Panc1 (cell line): Measurements from ENCODE around the gene COPS4. TPM values are rescaled to one million over a fixed set of nuclear protein-coding genes. Genes with fewer than 3 reads are reported as not detected.
"Not testable (repeated sequence)": the region's sequence is repeated elsewhere in the genome, so short reads cannot be mapped to it uniquely, and the experiment has no call there.

ENCODE experiments used
- ATAC-seq: fragments of 200-7000 bp; cut with Tn5 transposase; 2 replicates; pipeline ENCODE4 v1.9.1; 2020; ENCODE audit warnings: mild to moderate bottlenecking, moderate library complexity
- BruUV-seq: library from RNA; stranded (reverse); fragments of 400-500 nt; replicated peaks from 2 replicates; lab custom pipeline; 2021; lab: Mats Ljungman, UMichigan
- CTCF ChIA-PET: fragments of 300-600 bp; sonication (Branson Sonifier 250); formaldehyde crosslinking; loops from one replicate; lab custom pipeline; 2022; ENCODE audit warnings: antibody characterized with exemption; lab: Charles Lee
- POLR2A ChIA-PET: fragments of 300-600 bp; sonication (Branson Sonifier 250); formaldehyde crosslinking; loops from one replicate; lab custom pipeline; 2022; ENCODE audit warnings: antibody characterized with exemption; lab: Charles Lee
- DNase-seq: peaks from one replicate; pipeline ENCODE4 v3.0.0-alpha.2; 2010; ENCODE audit warnings: low read depth, low spot score
- H3K27ac ChIP-seq: 2 replicates; pipeline ENCODE4 v1.5.1; 2011; ENCODE audit warnings: mild to moderate bottlenecking, low read length, inconsistent platforms
- H3K27me3 ChIP-seq: fragments of 200-500 bp; sonication (Bioruptor generic); 2 replicates; pipeline ENCODE4 v1.6.0; 2014; ENCODE audit warnings: low read length, inconsistent platforms; ENCODE audit not compliant: control insufficient read depth, insufficient read depth
- H3K36me3 ChIP-seq: fragments of 200-500 bp; sonication (Bioruptor generic); 2 replicates; pipeline ENCODE4 v1.5.1; 2014; ENCODE audit warnings: inconsistent platforms, mild to moderate bottlenecking, low read length, moderate library complexity; ENCODE audit not compliant: control insufficient read depth, insufficient read depth
- H3K4me1 ChIP-seq: 2 replicates; pipeline ENCODE4 v1.5.1; 2011; ENCODE audit warnings: inconsistent platforms, mild to moderate bottlenecking, low read length, moderate library complexity; ENCODE audit not compliant: control insufficient read depth, insufficient read depth
- H3K4me3 ChIP-seq, 2 experiments: 2 replicates each; pipeline ENCODE4 v1.5.1; 2011 to 2012; ENCODE audit warnings: low read depth in 2 of 2, low read length in 2 of 2, mild to moderate bottlenecking in 2 of 2, inconsistent platforms in 1 of 2, moderate library complexity in 1 of 2
- H3K9me3 ChIP-seq: fragments of 200-500 bp; sonication (Bioruptor generic); 2 replicates; pipeline ENCODE4 v1.5.1; 2014; ENCODE audit warnings: low read depth, mild to moderate bottlenecking, inconsistent platforms, low read length, moderate library complexity; ENCODE audit not compliant: control insufficient read depth, insufficient read depth
- CTCF ChIP-seq: fragments of 450-650 bp; IDR thresholded peaks from 2 replicates; pipeline ENCODE4 v1.5.1; 2017; ENCODE audit warnings: mild to moderate bottlenecking
- POLR2AphosphoS5 ChIP-seq: IDR thresholded peaks from 2 replicates; pipeline ENCODE4 v1.6.1; 2012; ENCODE audit warnings: mild to moderate bottlenecking, low read depth, low read length, moderate library complexity
- SIN3A ChIP-seq: IDR thresholded peaks from 2 replicates; pipeline ENCODE4 v1.6.1; 2012; ENCODE audit warnings: low read depth, mild to moderate bottlenecking, low read length, moderate library complexity, borderline replicate concordance; ENCODE audit not compliant: insufficient read depth
- TCF7L2 ChIP-seq: IDR thresholded peaks from 2 replicates; pipeline ENCODE4 v1.6.1; 2011; ENCODE audit warnings: mild to moderate bottlenecking, low read depth, low read length, inconsistent platforms
- in situ Hi-C: cut with HindIII; loops from 2 replicates; pipeline ENCODE4 v1.10.0; 2016; ENCODE audit warnings: low sequenced_read_pairs, low pct_unique_long_range_greater_than_20kb
- intact Hi-C: fragments of 100-400 bp; cut with micrococcal nuclease; formaldehyde crosslinking; loops from one replicate; pipeline ENCODE4 v1.10.0; 2022; ENCODE audit not compliant: unreplicated experiment
- total RNA-seq: library from RNA; stranded (reverse); gene quantifications from one replicate; pipeline ENCODE4 v1.2.1, GENCODE V29; 2021; ENCODE audit not compliant: unreplicated experiment
- TF ChIP-seq, protein P1 (sequence below), 2 experiments: IDR thresholded peaks; 2 replicates each; pipeline ENCODE4 v1.6.1; 2011 to 2012; ENCODE audit warnings: low read depth in 2 of 2, control low read depth in 1 of 2, low read length in 1 of 2, mild to moderate bottlenecking in 1 of 2, moderate library complexity in 1 of 2; ENCODE audit not compliant: insufficient read depth in 1 of 2

The COPS4 gene
- total RNA-seq, 1 experiment from 2014 or later, result 23.7 TPM

DNA sequence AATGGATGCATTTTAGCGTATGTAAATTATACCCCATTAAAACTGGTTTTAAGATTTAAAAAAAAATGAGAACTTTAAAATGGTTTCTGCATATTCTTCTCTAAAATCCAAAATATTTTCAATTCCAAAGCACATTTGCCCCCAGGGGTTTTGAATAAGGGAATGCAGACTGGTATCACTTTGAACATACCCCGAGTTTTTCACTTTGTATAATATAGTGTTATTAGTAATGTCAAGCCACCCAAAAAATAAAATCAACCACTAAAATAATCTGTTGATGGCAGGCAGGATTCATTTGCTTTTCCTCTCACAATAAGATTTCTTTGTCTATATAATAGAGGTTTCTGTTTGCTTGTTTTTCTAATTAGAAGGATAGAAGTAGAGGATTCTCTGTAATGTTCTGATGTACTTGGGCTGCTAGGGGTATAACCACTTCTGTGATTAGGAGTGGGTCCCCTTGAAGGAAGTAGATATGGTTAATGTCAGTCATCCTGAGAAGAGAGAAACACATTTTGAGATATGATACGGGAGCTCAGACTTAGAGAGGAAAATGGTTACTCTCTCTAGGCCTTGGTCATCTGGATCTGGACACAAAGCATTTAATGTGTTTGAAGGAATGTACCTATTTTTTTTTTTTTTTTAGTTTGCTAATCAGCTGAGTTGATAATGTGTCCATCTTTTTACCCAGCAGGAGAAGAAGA, 15.0 kb upstream of the COPS4 start:
- Histone ChIP-seq H3K36me3 (no peaks in the 10 kb centered on the region), H3K27me3 (no peaks in the 10 kb centered on the region), H3K27ac (no peak overlapping the region), H3K4me3 (no peak overlapping the region), H3K9me3 (no peaks in the 10 kb centered on the region), H3K4me1 (no peaks in the 10 kb centered on the region)
- TF ChIP-seq SIN3A, result no peak
- no peak for TF ChIP-seq TCF7L2
- no peak for TF ChIP-seq CTCF
- TF ChIP-seq POLR2AphosphoS5, result no peak
- TF ChIP-seq, protein P1, sequence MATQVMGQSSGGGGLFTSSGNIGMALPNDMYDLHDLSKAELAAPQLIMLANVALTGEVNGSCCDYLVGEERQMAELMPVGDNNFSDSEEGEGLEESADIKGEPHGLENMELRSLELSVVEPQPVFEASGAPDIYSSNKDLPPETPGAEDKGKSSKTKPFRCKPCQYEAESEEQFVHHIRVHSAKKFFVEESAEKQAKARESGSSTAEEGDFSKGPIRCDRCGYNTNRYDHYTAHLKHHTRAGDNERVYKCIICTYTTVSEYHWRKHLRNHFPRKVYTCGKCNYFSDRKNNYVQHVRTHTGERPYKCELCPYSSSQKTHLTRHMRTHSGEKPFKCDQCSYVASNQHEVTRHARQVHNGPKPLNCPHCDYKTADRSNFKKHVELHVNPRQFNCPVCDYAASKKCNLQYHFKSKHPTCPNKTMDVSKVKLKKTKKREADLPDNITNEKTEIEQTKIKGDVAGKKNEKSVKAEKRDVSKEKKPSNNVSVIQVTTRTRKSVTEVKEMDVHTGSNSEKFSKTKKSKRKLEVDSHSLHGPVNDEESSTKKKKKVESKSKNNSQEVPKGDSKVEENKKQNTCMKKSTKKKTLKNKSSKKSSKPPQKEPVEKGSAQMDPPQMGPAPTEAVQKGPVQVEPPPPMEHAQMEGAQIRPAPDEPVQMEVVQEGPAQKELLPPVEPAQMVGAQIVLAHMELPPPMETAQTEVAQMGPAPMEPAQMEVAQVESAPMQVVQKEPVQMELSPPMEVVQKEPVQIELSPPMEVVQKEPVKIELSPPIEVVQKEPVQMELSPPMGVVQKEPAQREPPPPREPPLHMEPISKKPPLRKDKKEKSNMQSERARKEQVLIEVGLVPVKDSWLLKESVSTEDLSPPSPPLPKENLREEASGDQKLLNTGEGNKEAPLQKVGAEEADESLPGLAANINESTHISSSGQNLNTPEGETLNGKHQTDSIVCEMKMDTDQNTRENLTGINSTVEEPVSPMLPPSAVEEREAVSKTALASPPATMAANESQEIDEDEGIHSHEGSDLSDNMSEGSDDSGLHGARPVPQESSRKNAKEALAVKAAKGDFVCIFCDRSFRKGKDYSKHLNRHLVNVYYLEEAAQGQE (IDR thresholded peaks at IDR 0.05; ENCODE audit: insufficient read depth in 1 of 2, low read depth in 2 of 2, low read length in 1 of 2), result no peak
- no TSS peak for BruUV-seq
- ChIA-PET CTCF (no interaction called here), POLR2A (interaction anchor here (0.6 kb wide), 1 partner anchor 422 kb away, joined by 8 read pairs; no protein-coding TSS in a partner anchor)
- ATAC-seq (no peak), DNase-seq (no peak)
- in situ Hi-C loops, result no loop called here
- intact Hi-C loops, result no loop called here

- Histone ChIP-seq H3K9me3 (no peaks in the 10 kb centered on the region), H3K4me3 (no peak overlapping the region), H3K36me3 (no peaks in the 10 kb centered on the region), H3K4me1 (no peaks in the 10 kb centered on the region), H3K27me3 (no peaks in the 10 kb centered on the region), H3K27ac (no peak overlapping the region)
- DNase-seq, result no peak
- no peak for ATAC-seq
- TF ChIP-seq TCF7L2, result no peak
- TF ChIP-seq, protein P1 (IDR thresholded peaks at IDR 0.05; ENCODE audit: insufficient read depth in 1 of 2, low read depth in 2 of 2, low read length in 1 of 2), result no peak
- TF ChIP-seq SIN3A, result no peak
- TF ChIP-seq CTCF, result no peak
- no peak for TF ChIP-seq POLR2AphosphoS5
- in situ Hi-C loops, result no loop called here
- no TSS peak for BruUV-seq
- intact Hi-C loops, result no loop called here
- ChIA-PET CTCF (no interaction called here), POLR2A (no interaction called here)
Measured at GRCh38 chr4:83022724-83023450, 12.1 kb upstream of the COPS4 start.

DNA sequence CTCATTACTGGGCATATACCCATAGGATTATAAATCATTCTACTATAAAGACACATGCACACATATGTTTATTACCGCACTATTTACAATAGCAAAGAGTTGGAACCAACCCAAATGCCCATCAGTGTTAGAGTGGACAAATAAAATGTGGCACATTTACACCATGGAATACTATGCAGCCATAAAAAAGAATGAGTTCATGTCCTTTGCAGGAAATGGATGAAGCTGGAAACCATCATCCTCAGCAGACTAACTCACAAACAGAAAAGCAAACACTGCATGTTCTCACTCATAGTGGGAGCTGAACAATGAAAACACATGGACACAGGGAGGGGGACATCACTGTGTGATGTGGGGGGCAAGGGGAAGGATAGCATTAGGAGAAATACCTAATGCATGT, 11.4 kb upstream of the COPS4 start:
- ATAC-seq, POLR2A ChIA-PET, H3K27me3 ChIP-seq, H3K4me1 ChIP-seq, intact Hi-C loops, DNase-seq, H3K36me3 ChIP-seq, H3K9me3 ChIP-seq, H3K27ac ChIP-seq, BruUV-seq, H3K4me3 ChIP-seq, in situ Hi-C loops, CTCF ChIA-PET: not testable (repeated sequence)
